Testis (tissue), 2 donors: ENCODE results near the gene PRKG1.

Experiments used
- CTCF ChIP-seq, 3 experiments: fragments of 450-650 bp in 2 of 3; fragments of 200-600 bp in 1 of 3; sonication (generic) in 1 of 3; IDR thresholded peaks; one replicate each; pipeline ENCODE4 v1.5.1; 2016 to 2019; ENCODE audit warnings: antibody characterized with exemption in 3 of 3, mild to moderate bottlenecking in 2 of 3, moderate library complexity in 1 of 3
- POLR2A ChIP-seq: fragments of 450-650 bp; IDR thresholded peaks from one replicate; pipeline ENCODE4 v1.6.1; 2017; ENCODE audit warnings: antibody characterized with exemption, mild to moderate bottlenecking, moderate library complexity

DNA sequence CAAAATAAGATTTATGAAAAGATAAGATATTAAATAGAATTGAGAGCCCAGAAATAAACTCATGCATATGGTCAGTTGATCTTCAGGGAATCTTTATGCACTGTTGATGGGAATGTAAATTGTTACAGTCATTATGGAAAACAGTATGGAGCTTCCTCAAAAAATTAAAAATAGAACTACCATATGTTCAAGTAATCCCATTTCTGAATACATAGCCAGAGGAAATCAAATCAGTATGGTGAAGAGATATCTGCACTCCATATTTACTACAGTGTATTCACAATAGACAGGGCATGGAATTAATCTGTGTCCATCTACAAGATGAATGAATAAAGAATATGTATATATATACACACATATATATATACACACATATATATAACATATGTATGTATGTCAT is 747.5 kb downstream of the PRKG1 start:
- TF ChIP-seq CTCF (IDR thresholded peaks at IDR 0.05) (no peak), POLR2A (no peak)
